ENCODE measurements around the gene HIF3A. TPM values are rescaled to one million over a fixed set of nuclear protein-coding genes. Genes with fewer than 3 reads are reported as not detected.

Gene HIF3A
- total RNA-seq, 1 donor from 2014 or later, result 0.42 TPM

DNA sequence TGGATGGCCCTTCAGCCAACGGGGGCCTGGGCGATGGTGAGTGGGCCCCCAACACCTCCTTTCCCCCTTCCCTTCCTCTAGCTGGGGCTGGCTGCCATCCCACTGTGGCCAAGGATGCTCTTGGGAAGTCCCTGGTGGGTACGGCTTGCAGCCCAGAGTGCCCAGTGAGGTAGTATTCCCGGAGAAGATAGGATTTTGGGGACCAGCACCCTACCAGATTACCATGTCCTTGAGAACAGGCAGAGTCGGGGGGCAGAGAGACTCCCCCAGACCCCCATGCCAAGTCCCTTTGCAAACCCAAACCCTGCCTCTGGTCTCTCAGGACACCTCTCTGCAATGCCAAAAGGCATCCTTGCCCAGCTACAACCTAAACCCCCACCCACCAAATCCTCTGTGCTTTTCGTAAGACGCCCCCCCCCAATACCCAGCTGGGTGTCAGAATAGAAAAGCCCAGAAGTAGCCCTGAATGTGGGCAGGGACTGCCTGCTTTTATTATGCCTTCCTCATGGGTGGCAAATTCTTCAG is 1.7 kb downstream of the HIF3A start:
- no peak for DNase-seq (ENCODE audit: low read depth)
- peaks cover 24% of the 10 kb centered on the region for H3K27me3 ChIP-seq (ENCODE audit: control insufficient read depth, insufficient read depth, low read length)
- TF ChIP-seq, protein P1, sequence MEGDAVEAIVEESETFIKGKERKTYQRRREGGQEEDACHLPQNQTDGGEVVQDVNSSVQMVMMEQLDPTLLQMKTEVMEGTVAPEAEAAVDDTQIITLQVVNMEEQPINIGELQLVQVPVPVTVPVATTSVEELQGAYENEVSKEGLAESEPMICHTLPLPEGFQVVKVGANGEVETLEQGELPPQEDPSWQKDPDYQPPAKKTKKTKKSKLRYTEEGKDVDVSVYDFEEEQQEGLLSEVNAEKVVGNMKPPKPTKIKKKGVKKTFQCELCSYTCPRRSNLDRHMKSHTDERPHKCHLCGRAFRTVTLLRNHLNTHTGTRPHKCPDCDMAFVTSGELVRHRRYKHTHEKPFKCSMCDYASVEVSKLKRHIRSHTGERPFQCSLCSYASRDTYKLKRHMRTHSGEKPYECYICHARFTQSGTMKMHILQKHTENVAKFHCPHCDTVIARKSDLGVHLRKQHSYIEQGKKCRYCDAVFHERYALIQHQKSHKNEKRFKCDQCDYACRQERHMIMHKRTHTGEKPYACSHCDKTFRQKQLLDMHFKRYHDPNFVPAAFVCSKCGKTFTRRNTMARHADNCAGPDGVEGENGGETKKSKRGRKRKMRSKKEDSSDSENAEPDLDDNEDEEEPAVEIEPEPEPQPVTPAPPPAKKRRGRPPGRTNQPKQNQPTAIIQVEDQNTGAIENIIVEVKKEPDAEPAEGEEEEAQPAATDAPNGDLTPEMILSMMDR (IDR thresholded peaks at IDR 0.05; ENCODE audit: insufficient read depth, low read length, poor library complexity, severe bottlenecking), result no peak
- H3K4me3 ChIP-seq (ENCODE audit: low read depth, low read length), result no peak overlapping the region
- H3K36me3 ChIP-seq (ENCODE audit: control insufficient read depth, insufficient read depth, low read length), result no peaks in the 10 kb centered on the region

GRCh38 chr19:46299004-46299509 is 2.2 kb downstream of the HIF3A start:
- DNase-seq (ENCODE audit: low read depth), result peak; percentile 59
- Histone ChIP-seq H3K4me3 (ENCODE audit: low read depth, low read length) (no peak overlapping the region), H3K36me3 (ENCODE audit: control insufficient read depth, insufficient read depth, low read length) (no peaks in the 10 kb centered on the region), H3K27me3 (ENCODE audit: control insufficient read depth, insufficient read depth, low read length) (peaks cover 24% of the 10 kb centered on the region)
- TF ChIP-seq, protein P1 (IDR thresholded peaks at IDR 0.05; ENCODE audit: insufficient read depth, low read length, poor library complexity, severe bottlenecking), result no peak

GRCh38 chr19:46299695-46300094 is 2.9 kb downstream of the HIF3A start:
- no peak for DNase-seq (ENCODE audit: low read depth)
- TF ChIP-seq, protein P1 (IDR thresholded peaks at IDR 0.05; ENCODE audit: insufficient read depth, low read length, poor library complexity, severe bottlenecking), result no peak
- Histone ChIP-seq H3K27me3 (ENCODE audit: control insufficient read depth, insufficient read depth, low read length) (peaks cover 24% of the 10 kb centered on the region), H3K4me3 (ENCODE audit: low read depth, low read length) (no peak overlapping the region), H3K36me3 (ENCODE audit: control insufficient read depth, insufficient read depth, low read length) (no peaks in the 10 kb centered on the region)

DNA sequence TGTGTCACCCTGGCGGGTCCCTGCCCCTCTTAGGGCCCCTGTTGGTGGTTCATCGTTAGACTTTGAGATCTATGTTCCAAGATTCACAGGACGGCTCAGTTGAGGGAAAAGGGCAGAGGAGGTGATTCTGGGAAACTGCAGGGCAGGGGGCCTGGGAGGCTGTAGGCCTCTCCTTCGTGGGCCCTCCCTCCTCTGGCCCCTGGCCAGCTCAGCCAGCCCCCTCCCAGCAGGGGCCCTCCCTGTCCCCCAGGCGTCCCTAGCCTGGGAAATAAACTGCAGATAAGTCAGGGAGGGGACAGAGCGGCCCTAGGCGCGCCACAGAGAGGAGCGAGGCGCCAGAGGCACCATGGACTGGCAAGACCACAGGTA is 6.5 kb downstream of the HIF3A start:
- TF ChIP-seq, protein P1 (IDR thresholded peaks at IDR 0.05; ENCODE audit: insufficient read depth, low read length, poor library complexity, severe bottlenecking), result no peak
- no peak overlapping the region for H3K4me3 ChIP-seq (ENCODE audit: low read depth, low read length)
- H3K27me3 ChIP-seq (ENCODE audit: control insufficient read depth, insufficient read depth, low read length), result peaks cover under 1% of the 10 kb centered on the region

GRCh38 chr19:46303691-46304397 is 7.0 kb downstream of the HIF3A start:
- DNase-seq (ENCODE audit: low read depth), result no peak
- TF ChIP-seq, protein P1 (IDR thresholded peaks at IDR 0.05; ENCODE audit: insufficient read depth, low read length, poor library complexity, severe bottlenecking), result no peak
- Histone ChIP-seq H3K27me3 (ENCODE audit: control insufficient read depth, insufficient read depth, low read length) (no peaks in the 10 kb centered on the region), H3K4me3 (ENCODE audit: low read depth, low read length) (no peak overlapping the region), H3K36me3 (ENCODE audit: control insufficient read depth, insufficient read depth, low read length) (no peaks in the 10 kb centered on the region)

More for the DNA sequence above, 6.5 kb downstream of the HIF3A start:
- H3K36me3 ChIP-seq (ENCODE audit: control insufficient read depth, insufficient read depth, low read length), result no peaks in the 10 kb centered on the region
- DNase-seq (ENCODE audit: low read depth), result no peak
